SK-N-SH (cell line): ENCODE results near the gene ANKRD16. TPM values are rescaled to one million over a fixed set of nuclear protein-coding genes. Genes with fewer than 3 reads are reported as not detected.

ENCODE experiments used
- CTCF ChIA-PET: fragments of 300-600, 350-600 bp; formaldehyde crosslinking; extraction: SDS; loops from one replicate; lab custom pipeline; 2021; lab: Yijun Ruan, JAX
- POLR2A ChIA-PET: fragments of 350-600 bp; sonication (Branson Sonifier 250); formaldehyde crosslinking; extraction: SDS; loops from one replicate; lab custom pipeline; 2020; ENCODE audit warnings: antibody characterized with exemption, inconsistent platforms; lab: Yijun Ruan, JAX
- DNase-seq: peaks from one replicate; pipeline ENCODE4 v3.0.0; 2012
- H2AFZ ChIP-seq: fragments of 200-600 bp; sonication (generic); 2 replicates; pipeline ENCODE4 v1.8.1; 2016; ENCODE audit warnings: antibody characterized with exemption, mild to moderate bottlenecking, low read depth
- H3F3A ChIP-seq: fragments of 200-600 bp; sonication (generic); replicated peaks from 2 replicates; pipeline ENCODE3; 2016; ENCODE audit warnings: antibody characterized with exemption, mild to moderate bottlenecking; ENCODE audit not compliant: insufficient read depth
- H3K27ac ChIP-seq, 2 experiments: fragments of 200-500 bp in 1 of 2; fragments of 200-600 bp in 1 of 2; sonication (Bioruptor generic) in 1 of 2; sonication (generic), shearing (Covaris generic) in 1 of 2; 2 replicates each; pipeline versions ENCODE4 v1.5.1 to v1.6.1; 2014 to 2016; ENCODE audit warnings: low read depth in 2 of 2, inconsistent platforms in 1 of 2, low read length in 1 of 2, mild to moderate bottlenecking in 1 of 2, mixed read lengths in 1 of 2
- H3K27me3 ChIP-seq: fragments of 200-600 bp; sonication (generic), shearing (Covaris generic); 2 replicates; pipeline ENCODE4 v1.6.1; 2016; ENCODE audit warnings: mixed run types; ENCODE audit not compliant: insufficient read depth
- H3K36me3 ChIP-seq, 2 experiments: fragments of 200-500 bp in 1 of 2; fragments of 200-600 bp in 1 of 2; sonication (Bioruptor generic) in 1 of 2; sonication (generic) in 1 of 2; replicated peaks in 1 of 2; 2 replicates each; pipeline versions ENCODE3 to v1.5.1; 2014 to 2016; ENCODE audit warnings: low read length in 1 of 2, mild to moderate bottlenecking in 1 of 2; ENCODE audit not compliant: insufficient read depth in 2 of 2, control insufficient read depth in 1 of 2
- H3K4me1 ChIP-seq, 2 experiments: fragments of 200-500 bp in 1 of 2; fragments of 200-600 bp in 1 of 2; sonication (Bioruptor generic) in 1 of 2; sonication (generic), shearing (Covaris generic) in 1 of 2; 2 replicates each; pipeline versions ENCODE4 v1.5.1 to v1.6.1; 2014 to 2016; ENCODE audit warnings: low read depth in 1 of 2, low read length in 1 of 2, mixed run types in 1 of 2; ENCODE audit not compliant: insufficient read depth in 2 of 2, control insufficient read depth in 1 of 2
- H3K4me2 ChIP-seq: fragments of 200-600 bp; sonication (generic), shearing (Covaris generic); 2 replicates; pipeline ENCODE4 v1.6.1; 2017; ENCODE audit warnings: mixed run types
- H3K4me3 ChIP-seq, 2 experiments: fragments of 200-500 bp in 1 of 2; fragments of 200-600 bp in 1 of 2; sonication (Bioruptor generic) in 1 of 2; sonication (generic), shearing (Covaris generic) in 1 of 2; 2 replicates each; pipeline versions ENCODE4 v1.5.1 to v1.8.1; 2014 to 2016; ENCODE audit warnings: low read depth in 2 of 2, inconsistent platforms in 1 of 2, low read length in 1 of 2, mild to moderate bottlenecking in 1 of 2, mixed read lengths in 1 of 2, moderate library complexity in 1 of 2
- H3K79me2 ChIP-seq: fragments of 200-600 bp; sonication (generic); 2 replicates; pipeline ENCODE4 v1.8.1; 2017; ENCODE audit warnings: mild to moderate bottlenecking; ENCODE audit not compliant: insufficient read depth
- H3K9ac ChIP-seq: fragments of 200-600 bp; sonication (generic); 2 replicates; pipeline ENCODE4 v1.6.1; 2017; ENCODE audit warnings: mixed run types
- H3K9me2 ChIP-seq: fragments of 200-600 bp; sonication (generic); 2 replicates; pipeline ENCODE4 v1.6.1; 2017; ENCODE audit warnings: mixed run types
- H3K9me3 ChIP-seq: fragments of 200-600 bp; sonication (generic); 2 replicates; pipeline ENCODE4 v1.6.1; 2017; ENCODE audit warnings: mixed run types, mild to moderate bottlenecking, moderate library complexity
- H4K20me1 ChIP-seq: fragments of 200-600 bp; sonication (generic); 2 replicates; pipeline ENCODE4 v1.6.1; 2017; ENCODE audit warnings: mild to moderate bottlenecking, mixed run types; ENCODE audit not compliant: insufficient read depth
- CHD2 ChIP-seq: fragments of 150-350 bp; IDR thresholded peaks from 2 replicates; pipeline ENCODE4 v1.6.1; 2018; ENCODE audit warnings: low read length; ENCODE audit not compliant: partially characterized antibody
- CTCF ChIP-seq: fragments of 200-600 bp; sonication (generic); IDR thresholded peaks from 2 replicates; pipeline ENCODE4 v1.6.1; 2017; ENCODE audit warnings: antibody characterized with exemption, mild to moderate bottlenecking, moderate library complexity
- EZH2phosphoT487 ChIP-seq: fragments of 200-600 bp; sonication (generic); IDR thresholded peaks from 2 replicates; pipeline ENCODE4 v1.6.1; 2017; ENCODE audit warnings: low read depth, mixed run types, mild to moderate bottlenecking, antibody characterized with exemption, moderate library complexity, borderline replicate concordance
- JUND ChIP-seq: IDR thresholded peaks from 2 replicates; pipeline ENCODE4 v1.4.0; 2012
- MAX ChIP-seq: IDR thresholded peaks from 2 replicates; pipeline ENCODE4 v1.4.0; 2012; ENCODE audit warnings: low read depth
- MEF2A ChIP-seq: IDR thresholded peaks from 2 replicates; pipeline ENCODE4 v1.4.0; 2012; ENCODE audit warnings: low read depth, borderline replicate concordance
- MXI1 ChIP-seq: IDR thresholded peaks from 2 replicates; pipeline ENCODE4 v1.6.1; 2012; ENCODE audit warnings: mild to moderate bottlenecking, low read depth, low read length, improper control_type of control experiment
- NRF1 ChIP-seq: IDR thresholded peaks from 2 replicates; pipeline ENCODE4 v1.6.1; 2012; ENCODE audit warnings: low read depth, mild to moderate bottlenecking, low read length
- PBX3 ChIP-seq: IDR thresholded peaks from 2 replicates; pipeline ENCODE4; 2012
- RAD21 ChIP-seq: IDR thresholded peaks from 2 replicates; pipeline ENCODE4 v1.6.1; 2012; ENCODE audit warnings: mild to moderate bottlenecking, low read length
- RFX5 ChIP-seq: IDR thresholded peaks from 2 replicates; pipeline ENCODE4 v1.6.1; 2012; ENCODE audit warnings: mild to moderate bottlenecking, improper control_type of control experiment, low read length
- RXRA ChIP-seq: IDR thresholded peaks from 2 replicates; pipeline ENCODE4 v1.4.0; 2012; ENCODE audit warnings: low read depth, mild to moderate bottlenecking, borderline replicate concordance
- SMC3 ChIP-seq: IDR thresholded peaks from 2 replicates; pipeline ENCODE4 v1.6.1; 2012; ENCODE audit warnings: low read depth, low read length, improper control_type of control experiment
- TAF1 ChIP-seq: IDR thresholded peaks from 2 replicates; pipeline ENCODE4 v1.6.1; 2012; ENCODE audit warnings: low read depth, mild to moderate bottlenecking, low read length, moderate library complexity, borderline replicate concordance
- USF1 ChIP-seq: IDR thresholded peaks from 2 replicates; pipeline ENCODE4 v1.4.0; 2012; ENCODE audit warnings: low read depth, borderline replicate concordance
- USF2 ChIP-seq: fragments of 150-350 bp; IDR thresholded peaks from 2 replicates; pipeline ENCODE4 v1.6.1; 2017; ENCODE audit warnings: antibody characterized with exemption, low read length, low read depth, borderline replicate concordance
- ZBTB33 ChIP-seq: IDR thresholded peaks from 2 replicates; pipeline ENCODE4 v1.4.0; 2012; ENCODE audit warnings: low read depth, borderline replicate concordance
- WGBS: methylation state at CpG from one replicate; pipeline ENCODE4 v1.1.6; 2017; ENCODE audit warnings: low lambda C conversion rate; 5-methylcytosine and 5-hydroxymethylcytosine counted together
- polyA plus RNA-seq, 3 experiments: library from polyadenylated mRNA; depleted of rRNA; stranded (reverse); fragments of >200 nt; gene quantifications; 2 replicates each; pipeline ENCODE4 v1.2.3, GENCODE V29; 2012

Gene ANKRD16
- polyA plus RNA-seq, 1 of the 3 experiments (the other 2 are of a cell fraction) = 9.9 TPM

GRCh38 chr10:5832946-5833345 lies 56.7 kb downstream of the ANKRD16 start:
- Histone ChIP-seq H3K27me3 (no peaks in the 10 kb centered on the region), H3K4me3 (no peak overlapping the region), H2AFZ (no peak overlapping the region), H3K79me2 (no peaks in the 10 kb centered on the region), H4K20me1 (no peaks in the 10 kb centered on the region), H3F3A (no peaks in the 10 kb centered on the region), H3K4me1 (no peaks in the 10 kb centered on the region), H3K4me2 (no peak overlapping the region), H3K9me2 (no peaks in the 10 kb centered on the region), H3K9me3 (no peaks in the 10 kb centered on the region), H3K36me3 (no peaks in the 10 kb centered on the region), H3K9ac (no peak overlapping the region), H3K27ac (no peak overlapping the region)
- DNase-seq = no peak
- WGBS = 87% methylated on average over 9 of the region's 13 CpGs
- no peak for TF ChIP-seq JUND
- TF ChIP-seq CHD2 = no peak
- TF ChIP-seq PBX3 = no peak
- no peak for TF ChIP-seq MAX
- TF ChIP-seq TAF1 = no peak
- no peak for TF ChIP-seq EZH2phosphoT487
- no peak for TF ChIP-seq CTCF
- TF ChIP-seq NRF1 = no peak
- TF ChIP-seq USF1 = no peak
- TF ChIP-seq ZBTB33 = no peak
- TF ChIP-seq USF2 = no peak
- TF ChIP-seq MEF2A = no peak
- no peak for TF ChIP-seq RAD21
- TF ChIP-seq RFX5 = no peak
- no peak for TF ChIP-seq RXRA
- TF ChIP-seq MXI1 = no peak
- no peak for TF ChIP-seq SMC3
- CTCF ChIA-PET = interaction anchor here (1.6 kb wide), 1 partner anchor 18 kb away, joined by 5 read pairs; no protein-coding TSS in a partner anchor
- POLR2A ChIA-PET = interaction anchor here (0.6 kb wide), 1 partner anchor 44 kb away, joined by 3 read pairs; no protein-coding TSS in a partner anchor
